ENCODE results near the gene PRKAR2B.

GRCh38 chr7:107021600-107021999, 22.9 kb upstream of the PRKAR2B start:
- TF ChIP-seq CTCF (IDR thresholded peaks at IDR 0.05) (no peak), POLR2A (IDR thresholded peaks at IDR 0.05) (no peak)

Measured in body of pancreas (tissue), 4 donors.